Psoas muscle (tissue), 8 donors: Measurements from ENCODE around the gene HAND1. TPM values are rescaled to one million over a fixed set of nuclear protein-coding genes. Genes with fewer than 3 reads are reported as not detected.

Experiments used
- ATAC-seq, 4 donors: fragments of 200-7000 bp; cut with Tn5 transposase; one replicate each; pipeline ENCODE4 v1.9.1; 2020; ENCODE audit warnings: moderate library complexity in 3 of 4, mild to moderate bottlenecking in 2 of 4
- DNase-seq, 2 donors: peaks; one replicate each; pipeline ENCODE4 v3.0.0-alpha.2; 2020
- H3K27ac ChIP-seq: fragments of 200-600 bp; one replicate; pipeline ENCODE4 v1.8.0; 2022
- H3K27me3 ChIP-seq, 3 donors: fragments of 200-600 bp in 1 of 3; one replicate each; pipeline versions ENCODE4 v1.6.1 to v1.8.0; 2013 to 2022; ENCODE audit warnings: low read length in 2 of 3, mild to moderate bottlenecking in 2 of 3, moderate library complexity in 1 of 3; ENCODE audit not compliant: insufficient read depth in 3 of 3
- H3K36me3 ChIP-seq, 2 donors: fragments of 200-600 bp in 1 of 2; one replicate each; pipeline versions ENCODE4 v1.6.1 to v1.8.0; 2013 to 2022; ENCODE audit warnings: low read depth in 1 of 2, mild to moderate bottlenecking in 1 of 2, moderate library complexity in 1 of 2; ENCODE audit not compliant: insufficient read depth in 1 of 2
- H3K4me1 ChIP-seq: fragments of 200-600 bp; one replicate; pipeline ENCODE4 v1.8.0; 2022
- H3K4me3 ChIP-seq: fragments of 200-600 bp; one replicate; pipeline ENCODE4 v1.8.0; 2022; ENCODE audit warnings: mild to moderate bottlenecking
- H3K9me3 ChIP-seq: fragments of 200-600 bp; one replicate; pipeline ENCODE4 v1.8.0; 2022
- WGBS, 3 donors: extraction: QIAGEN DNeasy Blood & Tissue Kit; methylation state at CpG; one replicate each; pipeline versions ENCODE4 v1.1.6 to v1.1.7; 2013; 5-methylcytosine and 5-hydroxymethylcytosine counted together
- intact Hi-C, 2 donors: fragments of 100-400 bp; cut with DNase I; formaldehyde crosslinking; loops; one replicate each; pipeline versions ENCODE4 v1.11.0 to v1.14.2; 2022
- polyA plus RNA-seq, 3 donors: library from polyadenylated mRNA; stranded (reverse); fragments of 200-250 nt; gene quantifications; one replicate each; pipeline ENCODE4 v1.2.3, GENCODE V29; 2013
- total RNA-seq, 4 donors: library from RNA; stranded (reverse); fragmentation: NEBNext Ultra II Directional in 2 of 4; extraction: Animal tissue kit (Norgen Biotek cat#: 25700) in 2 of 4; gene quantifications; one replicate each; pipeline versions ENCODE4 v1.2.1 to v1.2.4, GENCODE V29; 2021 to 2023
- TF ChIP-seq, protein P1 (sequence below): fragments of 200-600 bp; IDR thresholded peaks from one replicate; pipeline ENCODE4 v1.8.0; 2022; ENCODE audit warnings: antibody characterized with exemption
- donor health status: healthy with polysubstance abuse.
- donor health status: DM: no; HTN: no; CAD: no; lungs with moderate emphysema.
- donor health status: Bipolar disorder and iron deficiency.
- donor health status: healthy.
- donor health status: DM: yes; HTN: yes; CAD: no.
- donor health status: DM: no; HTN: no; CAD: no.
- donor health status: DM: no; HTN: no; CAD: no.
- donor health status: DM: yes; HTN: yes; CAD: no.

The HAND1 gene
- total and polyA plus RNA-seq, 7 donors, result not detected

DNA sequence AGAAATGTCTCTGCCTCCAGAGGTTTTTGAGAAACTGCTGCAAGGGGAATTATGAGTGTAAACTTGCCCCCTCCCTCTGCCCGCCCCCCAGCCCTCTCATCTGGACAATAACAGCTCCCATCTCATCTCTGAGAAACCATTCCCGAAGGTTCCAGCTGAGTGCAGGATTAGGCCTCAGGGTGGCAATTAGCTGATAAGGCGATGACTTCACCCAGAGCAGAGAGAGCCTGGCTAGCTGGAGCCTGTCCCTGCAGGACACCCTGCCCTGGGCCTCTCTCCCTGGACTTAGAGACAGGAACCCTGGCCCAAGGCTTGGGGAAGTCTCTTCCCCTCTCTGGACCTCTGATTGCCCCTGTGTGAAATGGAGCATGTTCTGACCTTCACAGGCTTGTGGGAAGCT lies 45.7 kb upstream of the HAND1 start:
- peak in 2 of 4 donors; percentile 27 to 37 for ATAC-seq
- H3K27me3 ChIP-seq, result peaks cover 0 to 3% (median 0%) of the 10 kb centered on the region in 3 donors
- H3K36me3 ChIP-seq, result no peaks in the 10 kb centered on the region
- H3K27ac ChIP-seq, result no peak overlapping the region
- H3K9me3 ChIP-seq, result no peaks in the 10 kb centered on the region
- intact Hi-C loops, result loop anchor here in 1 of 2 donors (5.0 kb wide), 1 partner anchor 84 kb away; no protein-coding TSS in a partner anchor
- H3K4me3 ChIP-seq, result no peak overlapping the region
- peaks cover 13% of the 10 kb centered on the region for H3K4me1 ChIP-seq
- WGBS, 3 donors, result 44 to 49% (median 49%) methylated on average over 3 of the region's 3 CpGs
- TF ChIP-seq, protein P1, sequence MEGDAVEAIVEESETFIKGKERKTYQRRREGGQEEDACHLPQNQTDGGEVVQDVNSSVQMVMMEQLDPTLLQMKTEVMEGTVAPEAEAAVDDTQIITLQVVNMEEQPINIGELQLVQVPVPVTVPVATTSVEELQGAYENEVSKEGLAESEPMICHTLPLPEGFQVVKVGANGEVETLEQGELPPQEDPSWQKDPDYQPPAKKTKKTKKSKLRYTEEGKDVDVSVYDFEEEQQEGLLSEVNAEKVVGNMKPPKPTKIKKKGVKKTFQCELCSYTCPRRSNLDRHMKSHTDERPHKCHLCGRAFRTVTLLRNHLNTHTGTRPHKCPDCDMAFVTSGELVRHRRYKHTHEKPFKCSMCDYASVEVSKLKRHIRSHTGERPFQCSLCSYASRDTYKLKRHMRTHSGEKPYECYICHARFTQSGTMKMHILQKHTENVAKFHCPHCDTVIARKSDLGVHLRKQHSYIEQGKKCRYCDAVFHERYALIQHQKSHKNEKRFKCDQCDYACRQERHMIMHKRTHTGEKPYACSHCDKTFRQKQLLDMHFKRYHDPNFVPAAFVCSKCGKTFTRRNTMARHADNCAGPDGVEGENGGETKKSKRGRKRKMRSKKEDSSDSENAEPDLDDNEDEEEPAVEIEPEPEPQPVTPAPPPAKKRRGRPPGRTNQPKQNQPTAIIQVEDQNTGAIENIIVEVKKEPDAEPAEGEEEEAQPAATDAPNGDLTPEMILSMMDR, result no peak
- DNase-seq, result no peak

DNA sequence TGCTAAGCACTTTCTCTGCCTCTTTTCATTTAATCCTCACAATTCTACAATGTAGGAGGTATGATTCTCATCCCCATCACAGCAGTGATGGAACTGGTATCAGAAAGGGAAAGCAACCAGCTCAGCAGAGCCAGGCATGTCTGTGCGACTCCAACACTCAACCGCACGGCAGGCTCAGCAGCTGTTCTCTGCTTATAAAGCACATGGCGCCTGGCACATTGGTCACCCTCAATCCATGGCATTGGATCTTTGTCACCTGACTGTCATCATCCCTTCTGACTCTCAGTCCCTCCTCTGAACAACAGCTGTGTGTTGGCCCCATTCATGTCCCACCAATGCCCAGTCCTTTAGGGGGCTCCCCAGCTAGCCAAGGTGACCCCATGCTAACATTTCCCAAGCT lies 45.1 kb upstream of the HAND1 start:
- intact Hi-C loops, result loop anchor here in 1 of 2 donors (5.0 kb wide), 1 partner anchor 84 kb away; no protein-coding TSS in a partner anchor

DNA sequence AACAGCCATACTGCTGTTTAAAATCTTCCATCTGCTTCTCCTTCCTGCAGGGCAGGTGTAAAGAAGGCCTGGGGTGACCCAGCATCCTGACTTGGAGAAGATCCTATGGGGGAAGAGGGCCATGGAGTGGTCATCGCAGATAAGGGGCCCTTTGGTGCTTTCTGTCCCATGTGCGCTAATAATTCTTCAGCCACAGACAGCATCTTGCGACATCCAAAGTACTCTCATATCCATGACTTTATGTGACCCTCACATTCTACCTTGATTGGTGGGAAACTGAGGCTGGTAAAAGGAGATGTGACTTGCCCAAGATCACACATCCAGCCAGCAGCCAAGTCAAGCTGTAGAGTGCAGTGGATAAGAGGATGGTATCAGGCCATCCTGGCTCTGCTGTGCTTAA lies 44.3 kb upstream of the HAND1 start:
- TF ChIP-seq, protein P1, result no peak
- intact Hi-C loops, result loop anchor here in 1 of 2 donors (5.0 kb wide), 1 partner anchor 85 kb away; no protein-coding TSS in a partner anchor
- DNase-seq, result no peak
- WGBS, 3 donors, result 97 to 100% (median 98%) methylated on average over 3 of the region's 3 CpGs
- Histone ChIP-seq H3K27ac (no peak overlapping the region), H3K9me3 (no peaks in the 10 kb centered on the region), H3K4me3 (no peak overlapping the region), H3K36me3 (no peaks in the 10 kb centered on the region), H3K4me1 (peaks cover 13% of the 10 kb centered on the region), H3K27me3 (peaks cover 0 to 3% (median 2%) of the 10 kb centered on the region in 3 donors)
- ATAC-seq, result no peak

More for the DNA sequence above, 45.1 kb upstream of the HAND1 start:
- Histone ChIP-seq H3K27ac (no peak overlapping the region), H3K9me3 (no peaks in the 10 kb centered on the region), H3K4me3 (no peak overlapping the region), H3K36me3 (no peaks in the 10 kb centered on the region), H3K27me3 (peaks cover 0 to 3% (median 2%) of the 10 kb centered on the region in 3 donors), H3K4me1 (peaks cover 13% of the 10 kb centered on the region)
- ATAC-seq (peak; percentile 57 to 87 (median 66)), DNase-seq (no peak)
- TF ChIP-seq, protein P1, result no peak
- WGBS, 3 donors, result 29 to 35% (median 34%) methylated on average over 4 of the region's 4 CpGs

DNA sequence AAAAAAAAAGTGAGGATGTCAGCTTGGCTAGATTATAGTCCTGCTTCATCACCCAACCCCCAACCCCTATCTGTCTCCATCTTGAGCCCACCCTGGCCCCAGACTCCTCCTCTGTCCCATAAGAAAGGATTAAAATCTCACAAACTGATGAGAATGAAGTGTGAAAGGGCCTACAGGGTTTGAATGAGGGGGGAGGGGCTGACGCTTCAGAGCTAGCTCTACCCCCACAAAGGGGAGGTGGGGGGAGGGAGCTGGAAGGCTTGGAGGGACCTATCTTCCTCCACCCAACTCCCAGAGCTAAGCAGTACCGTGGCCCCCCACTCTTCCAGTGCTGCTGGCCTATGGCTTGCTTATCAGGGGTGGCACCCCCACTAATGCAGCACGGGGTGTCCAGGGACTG lies 43.7 kb upstream of the HAND1 start:
- DNase-seq, result no peak
- no peaks in the 10 kb centered on the region for H3K9me3 ChIP-seq
- H3K4me3 ChIP-seq, result no peak overlapping the region
- peaks cover 0 to 4% (median 3%) of the 10 kb centered on the region in 3 donors for H3K27me3 ChIP-seq
- intact Hi-C loops, result loop anchor here in 1 of 2 donors (5.0 kb wide), 1 partner anchor 86 kb away; no protein-coding TSS in a partner anchor
- 58 to 81% (median 62%) methylated on average over 2 to 3 of the region's 3 CpGs for WGBS, 3 donors
- H3K4me1 ChIP-seq, result peaks cover 13% of the 10 kb centered on the region
- no peak overlapping the region for H3K27ac ChIP-seq
- TF ChIP-seq, protein P1, result no peak
- ATAC-seq, result no peak
- no peaks in the 10 kb centered on the region for H3K36me3 ChIP-seq
